SH-SY5Y (cell line): ENCODE results near the gene LRIG1.

Source experiments
- GATA2 ChIP-seq: IDR thresholded peaks from 2 replicates; pipeline ENCODE4 v1.6.1; 2011; ENCODE audit warnings: mild to moderate bottlenecking, low read depth, low read length
- GATA3 ChIP-seq: IDR thresholded peaks from 2 replicates; pipeline ENCODE4 v1.6.1; 2011; ENCODE audit warnings: low read depth, mild to moderate bottlenecking, low read length, moderate library complexity

- TF ChIP-seq GATA2 (no peak), GATA3 (no peak)
Observed at GRCh38 chr3:66481071-66482017, 19.5 kb downstream of the LRIG1 start.
